ENCODE data around the gene IGSF21. TPM values are rescaled to one million over a fixed set of nuclear protein-coding genes. Genes with fewer than 3 reads are reported as not detected.

Gene IGSF21
- total RNA-seq, 5 donors from 2014 or later (not counting 1 experiment from before 2014, with no cell fraction given): not detected

- POLR2A ChIA-PET: no interaction called here
- H3K4me3 Mint-ChIP-seq: no peak overlapping the region
- no peaks in the 10 kb centered on the region for H3K36me3 Mint-ChIP-seq
- H3K9me3 ChIP-seq: no peaks in the 10 kb centered on the region
- H3K4me1 Mint-ChIP-seq: no peaks in the 10 kb centered on the region
- CTCF ChIA-PET: no interaction called here
- WGBS (ENCODE audit: insufficient coverage): 56% methylated on average over 2 of the region's 3 CpGs
- peaks cover 0 to 34% of the 10 kb centered on the region in 2 experiments for H3K27me3 ChIP-seq (replicated peaks in 1 of 2; ENCODE audit: control insufficient read depth in 2 of 2, extremely low read depth in 1 of 2, insufficient read depth in 2 of 2, low read length in 1 of 2)
- no peaks in the 10 kb centered on the region for H3K36me3 ChIP-seq (ENCODE audit: control insufficient read depth in 2 of 2, extremely low read depth in 1 of 2, insufficient read depth in 1 of 2, low read length in 1 of 2)
- peaks cover 23% of the 10 kb centered on the region in 2 donors for H3K27me3 Mint-ChIP-seq
- no peak overlapping the region for H3K27ac Mint-ChIP-seq
- H3K9me3 Mint-ChIP-seq: no peaks in the 10 kb centered on the region
- no peaks in the 10 kb centered on the region for H3K4me1 ChIP-seq (ENCODE audit: control insufficient read depth in 1 of 2, extremely low read depth in 1 of 2, insufficient read depth in 2 of 2, low read length in 2 of 2)
- no peak overlapping the region for H3K27ac ChIP-seq (ENCODE audit: low read length)
- ATAC-seq (replicated peaks in 1 of 4) (no peak), DNase-seq (no peak)
- no peak overlapping the region for H3K4me3 ChIP-seq (ENCODE audit: control insufficient read depth in 1 of 2, extremely low read depth in 1 of 2, low read length in 1 of 2)
These were observed 296.9 kb downstream of the IGSF21 start for GRCh38 chr1:18404460-18404859.

GRCh38 chr1:18407166-18408045, 299.8 kb downstream of the IGSF21 start:
- POLR2A ChIA-PET: no interaction called here
- no peak for ATAC-seq (replicated peaks in 1 of 4)

GRCh38 chr1:18408656-18409370, 301.2 kb downstream of the IGSF21 start:
- DNase-seq (no peak), ATAC-seq (replicated peaks in 1 of 4) (no peak)
- POLR2A ChIA-PET: no interaction called here
- H3K9me3 ChIP-seq: no peaks in the 10 kb centered on the region
- H3K27ac ChIP-seq (ENCODE audit: low read length): no peak overlapping the region
- 63% methylated on average over 7 of the region's 12 CpGs for WGBS (ENCODE audit: insufficient coverage)
- Mint-ChIP-seq H3K36me3 (no peaks in the 10 kb centered on the region), H3K9me3 (peaks cover 0 to 15% (median 6%) of the 10 kb centered on the region in 3 donors), H3K4me3 (no peak overlapping the region), H3K4me1 (no peaks in the 10 kb centered on the region), H3K27me3 (peaks cover 22 to 23% of the 10 kb centered on the region in 2 donors), H3K27ac (no peak overlapping the region)
- CTCF ChIA-PET: no interaction called here
- H3K4me1 ChIP-seq (ENCODE audit: control insufficient read depth in 1 of 2, extremely low read depth in 1 of 2, insufficient read depth in 2 of 2, low read length in 2 of 2): no peaks in the 10 kb centered on the region
- no peak overlapping the region for H3K4me3 ChIP-seq (ENCODE audit: control insufficient read depth in 1 of 2, extremely low read depth in 1 of 2, low read length in 1 of 2)
- no peaks in the 10 kb centered on the region for H3K36me3 ChIP-seq (ENCODE audit: control insufficient read depth in 2 of 2, extremely low read depth in 1 of 2, insufficient read depth in 1 of 2, low read length in 1 of 2)
- H3K27me3 ChIP-seq (replicated peaks in 1 of 2; ENCODE audit: control insufficient read depth in 2 of 2, extremely low read depth in 1 of 2, insufficient read depth in 2 of 2, low read length in 1 of 2): peaks cover 0 to 37% of the 10 kb centered on the region in 2 experiments

More at GRCh38 chr1:18407166-18408045, 299.8 kb downstream of the IGSF21 start:
- Histone ChIP-seq H3K27me3 (replicated peaks in 1 of 2; ENCODE audit: control insufficient read depth in 2 of 2, extremely low read depth in 1 of 2, insufficient read depth in 2 of 2, low read length in 1 of 2) (peaks cover 0 to 39% of the 10 kb centered on the region in 2 experiments), H3K4me3 (ENCODE audit: control insufficient read depth in 1 of 2, extremely low read depth in 1 of 2, low read length in 1 of 2) (no peak overlapping the region), H3K36me3 (ENCODE audit: control insufficient read depth in 2 of 2, extremely low read depth in 1 of 2, insufficient read depth in 1 of 2, low read length in 1 of 2) (no peaks in the 10 kb centered on the region), H3K9me3 (no peaks in the 10 kb centered on the region), H3K27ac (ENCODE audit: low read length) (no peak overlapping the region), H3K4me1 (ENCODE audit: control insufficient read depth in 1 of 2, extremely low read depth in 1 of 2, insufficient read depth in 2 of 2, low read length in 2 of 2) (no peaks in the 10 kb centered on the region)
- Mint-ChIP-seq H3K27me3 (peaks cover 15 to 23% of the 10 kb centered on the region in 2 donors), H3K36me3 (no peaks in the 10 kb centered on the region), H3K4me3 (no peak overlapping the region), H3K27ac (no peak overlapping the region), H3K4me1 (no peaks in the 10 kb centered on the region), H3K9me3 (peaks cover 0 to 8% (median 6%) of the 10 kb centered on the region in 3 donors)
- CTCF ChIA-PET: no interaction called here
- no peak for DNase-seq
- WGBS (ENCODE audit: insufficient coverage): 73% methylated on average over 13 of the region's 26 CpGs

GRCh38 chr1:18409609-18410237, 302.1 kb downstream of the IGSF21 start:
- Histone ChIP-seq H3K27ac (ENCODE audit: low read length) (no peak overlapping the region), H3K36me3 (ENCODE audit: control insufficient read depth in 2 of 2, extremely low read depth in 1 of 2, insufficient read depth in 1 of 2, low read length in 1 of 2) (no peaks in the 10 kb centered on the region), H3K4me3 (ENCODE audit: control insufficient read depth in 1 of 2, extremely low read depth in 1 of 2, low read length in 1 of 2) (no peak overlapping the region), H3K27me3 (replicated peaks in 1 of 2; ENCODE audit: control insufficient read depth in 2 of 2, extremely low read depth in 1 of 2, insufficient read depth in 2 of 2, low read length in 1 of 2) (peaks cover 0 to 39% of the 10 kb centered on the region in 2 experiments), H3K4me1 (ENCODE audit: control insufficient read depth in 1 of 2, extremely low read depth in 1 of 2, insufficient read depth in 2 of 2, low read length in 2 of 2) (no peaks in the 10 kb centered on the region), H3K9me3 (no peaks in the 10 kb centered on the region)
- WGBS (ENCODE audit: insufficient coverage): 86% methylated on average over 6 of the region's 8 CpGs
- ChIA-PET POLR2A (no interaction called here), CTCF (no interaction called here)
- Mint-ChIP-seq H3K27me3 (peaks cover 27 to 30% of the 10 kb centered on the region in 2 donors), H3K9me3 (peaks cover 4 to 15% (median 6%) of the 10 kb centered on the region in 3 donors), H3K27ac (no peak overlapping the region), H3K4me1 (no peaks in the 10 kb centered on the region), H3K4me3 (no peak overlapping the region), H3K36me3 (no peaks in the 10 kb centered on the region)
- DNase-seq (no peak), ATAC-seq (replicated peaks in 1 of 4) (no peak)

- Histone ChIP-seq H3K4me1 (ENCODE audit: control insufficient read depth in 1 of 2, extremely low read depth in 1 of 2, insufficient read depth in 2 of 2, low read length in 2 of 2) (no peaks in the 10 kb centered on the region), H3K27ac (ENCODE audit: low read length) (no peak overlapping the region), H3K4me3 (ENCODE audit: control insufficient read depth in 1 of 2, extremely low read depth in 1 of 2, low read length in 1 of 2) (no peak overlapping the region), H3K9me3 (no peaks in the 10 kb centered on the region), H3K27me3 (replicated peaks in 1 of 2; ENCODE audit: control insufficient read depth in 2 of 2, extremely low read depth in 1 of 2, insufficient read depth in 2 of 2, low read length in 1 of 2) (peaks cover 0 to 33% of the 10 kb centered on the region in 2 experiments), H3K36me3 (ENCODE audit: control insufficient read depth in 2 of 2, extremely low read depth in 1 of 2, insufficient read depth in 1 of 2, low read length in 1 of 2) (no peaks in the 10 kb centered on the region)
- ATAC-seq (replicated peaks in 1 of 4) (no peak), DNase-seq (no peak)
- H3K27ac Mint-ChIP-seq: no peak overlapping the region
- H3K27me3 Mint-ChIP-seq: peaks cover 25 to 29% of the 10 kb centered on the region in 2 donors
- H3K4me1 Mint-ChIP-seq: no peaks in the 10 kb centered on the region
- ChIA-PET POLR2A (no interaction called here), CTCF (no interaction called here)
- no peaks in the 10 kb centered on the region for H3K36me3 Mint-ChIP-seq
- 63% methylated on average over 12 of the region's 13 CpGs for WGBS (ENCODE audit: insufficient coverage)
- H3K9me3 Mint-ChIP-seq: peaks cover 4 to 15% (median 6%) of the 10 kb centered on the region in 3 donors
- no peak overlapping the region for H3K4me3 Mint-ChIP-seq
These were observed 302.8 kb downstream of the IGSF21 start for GRCh38 chr1:18410407-18410806.

- H3K4me3 Mint-ChIP-seq: no peak overlapping the region
- no peaks in the 10 kb centered on the region for H3K4me1 ChIP-seq (ENCODE audit: control insufficient read depth in 1 of 2, extremely low read depth in 1 of 2, insufficient read depth in 2 of 2, low read length in 2 of 2)
- POLR2A ChIA-PET: no interaction called here
- H3K4me3 ChIP-seq (ENCODE audit: control insufficient read depth in 1 of 2, extremely low read depth in 1 of 2, low read length in 1 of 2): no peak overlapping the region
- no peak overlapping the region for H3K27ac Mint-ChIP-seq
- H3K27me3 ChIP-seq (replicated peaks in 1 of 2; ENCODE audit: control insufficient read depth in 2 of 2, extremely low read depth in 1 of 2, insufficient read depth in 2 of 2, low read length in 1 of 2): peaks cover 0 to 28% of the 10 kb centered on the region in 2 experiments
- H3K36me3 ChIP-seq (ENCODE audit: control insufficient read depth in 2 of 2, extremely low read depth in 1 of 2, insufficient read depth in 1 of 2, low read length in 1 of 2): no peaks in the 10 kb centered on the region
- CTCF ChIA-PET: no interaction called here
- peaks cover 4 to 15% (median 6%) of the 10 kb centered on the region in 3 donors for H3K9me3 Mint-ChIP-seq
- H3K27me3 Mint-ChIP-seq: peaks cover 21 to 29% of the 10 kb centered on the region in 2 donors
- ATAC-seq (replicated peaks in 1 of 4) (no peak), DNase-seq (no peak)
- H3K36me3 Mint-ChIP-seq: no peaks in the 10 kb centered on the region
- H3K9me3 ChIP-seq: no peaks in the 10 kb centered on the region
- H3K27ac ChIP-seq (ENCODE audit: low read length): no peak overlapping the region
- H3K4me1 Mint-ChIP-seq: no peaks in the 10 kb centered on the region
- WGBS (ENCODE audit: insufficient coverage): no CpG with 5 or more reads among the region's 2 CpGs
These were observed 303.7 kb downstream of the IGSF21 start for GRCh38 chr1:18411321-18411720.

Measured in T-cell (primary cell).